Measurements from ENCODE around the gene HRH1. TPM values are rescaled to one million over a fixed set of nuclear protein-coding genes. Genes with fewer than 3 reads are reported as not detected.

Gene HRH1
- total RNA-seq, 4 donors from 2014 or later, result 4.1 to 8.8 (median 4.4) TPM

DNA sequence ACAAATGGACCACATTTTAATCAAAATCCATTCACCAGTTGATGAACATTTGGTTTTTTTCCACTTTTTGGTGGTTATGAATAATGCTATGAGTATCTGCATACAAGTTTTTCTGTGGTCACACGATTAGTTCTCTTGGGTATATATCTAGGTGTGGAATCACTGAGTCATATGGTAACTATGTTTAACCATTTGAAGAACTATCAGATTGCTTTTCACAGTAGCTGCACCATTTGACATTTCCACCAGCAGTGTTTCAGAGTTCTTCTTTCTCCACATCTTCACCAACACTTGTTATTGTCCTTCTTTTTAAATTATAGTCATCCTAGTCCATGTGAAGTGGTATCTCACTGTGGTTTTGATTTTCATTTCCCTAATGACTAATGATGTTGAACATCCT lies 84.6 kb downstream of the HRH1 start:
- no peaks in the 10 kb centered on the region for H3K36me3 ChIP-seq
- no peak overlapping the region for H3K4me3 ChIP-seq
- peaks cover 0 to 7% (median 0%) of the 10 kb centered on the region in 4 donors for H3K27me3 ChIP-seq
- H3K4me1 ChIP-seq, result peaks cover 0 to 17% (median 0%) of the 10 kb centered on the region in 3 donors
- H3K9me3 ChIP-seq, result no peaks in the 10 kb centered on the region
- no peak for DNase-seq
- TF ChIP-seq POLR2A (IDR thresholded peaks at IDR 0.05), result no peak
- TF ChIP-seq, protein P1, sequence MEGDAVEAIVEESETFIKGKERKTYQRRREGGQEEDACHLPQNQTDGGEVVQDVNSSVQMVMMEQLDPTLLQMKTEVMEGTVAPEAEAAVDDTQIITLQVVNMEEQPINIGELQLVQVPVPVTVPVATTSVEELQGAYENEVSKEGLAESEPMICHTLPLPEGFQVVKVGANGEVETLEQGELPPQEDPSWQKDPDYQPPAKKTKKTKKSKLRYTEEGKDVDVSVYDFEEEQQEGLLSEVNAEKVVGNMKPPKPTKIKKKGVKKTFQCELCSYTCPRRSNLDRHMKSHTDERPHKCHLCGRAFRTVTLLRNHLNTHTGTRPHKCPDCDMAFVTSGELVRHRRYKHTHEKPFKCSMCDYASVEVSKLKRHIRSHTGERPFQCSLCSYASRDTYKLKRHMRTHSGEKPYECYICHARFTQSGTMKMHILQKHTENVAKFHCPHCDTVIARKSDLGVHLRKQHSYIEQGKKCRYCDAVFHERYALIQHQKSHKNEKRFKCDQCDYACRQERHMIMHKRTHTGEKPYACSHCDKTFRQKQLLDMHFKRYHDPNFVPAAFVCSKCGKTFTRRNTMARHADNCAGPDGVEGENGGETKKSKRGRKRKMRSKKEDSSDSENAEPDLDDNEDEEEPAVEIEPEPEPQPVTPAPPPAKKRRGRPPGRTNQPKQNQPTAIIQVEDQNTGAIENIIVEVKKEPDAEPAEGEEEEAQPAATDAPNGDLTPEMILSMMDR (IDR thresholded peaks at IDR 0.05), result no peak
- H3K27ac ChIP-seq, result no peak overlapping the region
- intact Hi-C loops (cut with DNase I), result loop anchor here (5.0 kb wide), 1 partner anchor 88 kb away; no protein-coding TSS in a partner anchor
- 21 to 23% methylated on average over 1 of the region's 1 CpG for WGBS, 2 donors

- peaks cover 0 to 17% (median 0%) of the 10 kb centered on the region in 3 donors for H3K4me1 ChIP-seq
- no peaks in the 10 kb centered on the region for H3K36me3 ChIP-seq
Observed at GRCh38 chr3:11239796-11240195, 85.5 kb downstream of the HRH1 start.

GRCh38 chr3:11240496-11240895 lies 86.2 kb downstream of the HRH1 start:
- no peak overlapping the region for H3K4me3 ChIP-seq
- DNase-seq, result no peak
- intact Hi-C loops (cut with DNase I), result no loop called here
- H3K9me3 ChIP-seq, result no peaks in the 10 kb centered on the region
- H3K27me3 ChIP-seq, result peaks cover 0 to 2% (median 0%) of the 10 kb centered on the region in 4 donors
- TF ChIP-seq POLR2A (IDR thresholded peaks at IDR 0.05), result no peak
- TF ChIP-seq, protein P1 (IDR thresholded peaks at IDR 0.05), result no peak
- WGBS, 2 donors, result 56 to 92% methylated on average over 1 of the region's 1 CpG
- no peaks in the 10 kb centered on the region for H3K36me3 ChIP-seq
- no peak overlapping the region for H3K27ac ChIP-seq
- H3K4me1 ChIP-seq, result peaks cover 0 to 17% (median 0%) of the 10 kb centered on the region in 3 donors

More at GRCh38 chr3:11239796-11240195, 85.5 kb downstream of the HRH1 start:
- no peak for DNase-seq
- peaks cover 0 to 7% (median 0%) of the 10 kb centered on the region in 4 donors for H3K27me3 ChIP-seq
- no peak overlapping the region for H3K27ac ChIP-seq
- intact Hi-C loops (cut with DNase I), result loop anchor here (5.0 kb wide), 1 partner anchor 88 kb away; no protein-coding TSS in a partner anchor
- TF ChIP-seq, protein P1 (IDR thresholded peaks at IDR 0.05), result no peak
- no peak for TF ChIP-seq POLR2A (IDR thresholded peaks at IDR 0.05)
- WGBS, 2 donors, result 30 to 44% methylated on average over 1 of the region's 1 CpG
- no peaks in the 10 kb centered on the region for H3K9me3 ChIP-seq
- H3K4me3 ChIP-seq, result no peak overlapping the region

DNA sequence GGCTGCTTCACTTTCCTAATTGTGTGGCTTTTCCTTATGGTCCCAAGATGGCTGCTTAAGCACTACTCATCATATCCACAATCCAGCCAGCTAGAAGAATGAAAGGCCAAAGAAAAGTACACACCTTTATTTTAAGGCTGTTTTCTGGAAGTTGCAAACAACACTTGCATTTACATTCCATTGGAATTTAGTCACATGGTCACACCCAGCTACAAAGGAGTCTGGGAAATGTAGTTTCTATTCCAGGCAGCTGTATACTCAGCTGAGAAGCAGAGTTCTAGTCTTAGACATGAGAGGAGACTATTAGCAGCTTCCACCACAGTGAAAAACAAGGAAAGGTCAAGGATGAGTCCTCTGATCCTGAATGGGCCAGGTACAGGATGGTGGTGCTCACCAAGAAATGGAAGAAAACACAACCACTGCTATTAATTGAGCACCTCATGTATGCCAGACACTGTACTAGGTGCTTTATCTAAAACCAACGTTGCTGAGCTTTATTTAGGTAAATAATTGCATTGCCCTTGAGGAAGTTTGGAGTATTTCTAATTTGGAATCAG lies 89.9 kb downstream of the HRH1 start:
- DNase-seq, result no peak

GRCh38 chr3:11245276-11245675 lies 91.0 kb downstream of the HRH1 start:
- intact Hi-C loops (cut with DNase I), result no loop called here
- Histone ChIP-seq H3K4me3 (no peak overlapping the region), H3K36me3 (no peaks in the 10 kb centered on the region), H3K27me3 (no peaks in the 10 kb centered on the region), H3K9me3 (no peaks in the 10 kb centered on the region), H3K27ac (no peak overlapping the region), H3K4me1 (peaks cover 0 to 16% (median 8%) of the 10 kb centered on the region in 3 donors)
- DNase-seq, result no peak
- TF ChIP-seq, protein P1 (IDR thresholded peaks at IDR 0.05), result no peak
- no peak for TF ChIP-seq POLR2A (IDR thresholded peaks at IDR 0.05)
- WGBS, 2 donors, result 83 to 89% methylated on average over 6 to 8 of the region's 8 CpGs

More for the DNA sequence above, 89.9 kb downstream of the HRH1 start:
- no peak for TF ChIP-seq POLR2A (IDR thresholded peaks at IDR 0.05)
- TF ChIP-seq, protein P1 (IDR thresholded peaks at IDR 0.05), result no peak
- Histone ChIP-seq H3K36me3 (no peaks in the 10 kb centered on the region), H3K4me1 (peaks cover 0 to 24% (median 8%) of the 10 kb centered on the region in 3 donors), H3K27me3 (no peaks in the 10 kb centered on the region), H3K27ac (no peak overlapping the region), H3K9me3 (no peaks in the 10 kb centered on the region), H3K4me3 (no peak overlapping the region)
- WGBS, 2 donors, result 68 to 73% methylated on average over 1 of the region's 1 CpG
- intact Hi-C loops (cut with DNase I), result no loop called here

Measured in esophagus squamous epithelium (tissue), 5 donors.